GM13976 (cell line): Measurements from ENCODE around the gene ATAD3A.
"Not testable (repeated sequence)": the region's sequence is repeated elsewhere in the genome, so short reads cannot be mapped to it uniquely, and the experiment has no call there.

Experiments used
- DNase-seq: peaks from one replicate; pipeline ENCODE4 v3.0.0; 2012; ENCODE audit warnings: low spot score
- in situ Hi-C: fragments of 300-500 bp; cut with MboI; formaldehyde crosslinking; loops from one replicate; pipeline ENCODE4 v1.12.0; 2022; ENCODE audit warnings: low sequenced_read_pairs, mixed read lengths, inconsistent platforms; ENCODE audit not compliant: unreplicated experiment
- TF ChIP-seq, protein P1 (sequence below): IDR thresholded peaks from 2 replicates; pipeline ENCODE4 v1.5.1; 2012; ENCODE audit warnings: borderline replicate concordance, mild to moderate bottlenecking; ENCODE audit not compliant: insufficient read depth; ENCODE audit errors: extremely low read depth, missing control alignments, control extremely low read depth

ATAD3A gene

DNA sequence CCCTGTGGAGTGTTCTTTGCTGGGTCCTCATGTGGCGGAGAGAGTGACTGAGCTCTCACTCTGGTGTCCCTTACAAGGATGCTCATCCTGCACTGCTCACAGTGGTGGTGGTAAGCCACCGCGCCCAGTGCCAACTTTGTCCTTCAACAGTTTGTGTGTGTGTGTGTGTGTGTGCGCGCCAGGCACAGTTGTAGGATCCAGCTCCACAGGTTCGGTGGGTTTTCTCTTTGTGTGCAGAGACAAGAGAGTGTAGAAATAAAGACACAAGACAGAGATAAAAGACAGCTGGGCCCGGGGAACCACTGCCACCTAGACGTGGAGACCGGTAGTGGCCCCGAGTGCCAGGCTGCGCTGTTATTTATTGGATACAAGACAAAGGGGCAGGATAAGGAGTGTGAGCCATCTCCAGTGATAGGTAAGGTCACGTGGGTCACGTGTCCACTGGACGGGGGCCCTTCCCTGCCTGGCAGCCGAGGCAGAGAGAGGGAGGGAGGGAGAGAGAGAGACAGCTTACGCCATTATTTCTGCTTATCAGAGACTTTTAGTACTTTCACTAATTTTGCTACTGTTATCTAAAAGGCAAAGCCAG, 7.1 kb upstream of the ATAD3A start:
- in situ Hi-C loops, result not testable (repeated sequence)
- TF ChIP-seq, protein P1, sequence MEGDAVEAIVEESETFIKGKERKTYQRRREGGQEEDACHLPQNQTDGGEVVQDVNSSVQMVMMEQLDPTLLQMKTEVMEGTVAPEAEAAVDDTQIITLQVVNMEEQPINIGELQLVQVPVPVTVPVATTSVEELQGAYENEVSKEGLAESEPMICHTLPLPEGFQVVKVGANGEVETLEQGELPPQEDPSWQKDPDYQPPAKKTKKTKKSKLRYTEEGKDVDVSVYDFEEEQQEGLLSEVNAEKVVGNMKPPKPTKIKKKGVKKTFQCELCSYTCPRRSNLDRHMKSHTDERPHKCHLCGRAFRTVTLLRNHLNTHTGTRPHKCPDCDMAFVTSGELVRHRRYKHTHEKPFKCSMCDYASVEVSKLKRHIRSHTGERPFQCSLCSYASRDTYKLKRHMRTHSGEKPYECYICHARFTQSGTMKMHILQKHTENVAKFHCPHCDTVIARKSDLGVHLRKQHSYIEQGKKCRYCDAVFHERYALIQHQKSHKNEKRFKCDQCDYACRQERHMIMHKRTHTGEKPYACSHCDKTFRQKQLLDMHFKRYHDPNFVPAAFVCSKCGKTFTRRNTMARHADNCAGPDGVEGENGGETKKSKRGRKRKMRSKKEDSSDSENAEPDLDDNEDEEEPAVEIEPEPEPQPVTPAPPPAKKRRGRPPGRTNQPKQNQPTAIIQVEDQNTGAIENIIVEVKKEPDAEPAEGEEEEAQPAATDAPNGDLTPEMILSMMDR, result peak; percentile 47
- DNase-seq, result peak; percentile 63

GRCh38 chr1:1505366-1505798, 6.6 kb upstream of the ATAD3A start:
- in situ Hi-C loops, DNase-seq: not testable (repeated sequence)
- TF ChIP-seq, protein P1, result peak; percentile 1

DNA sequence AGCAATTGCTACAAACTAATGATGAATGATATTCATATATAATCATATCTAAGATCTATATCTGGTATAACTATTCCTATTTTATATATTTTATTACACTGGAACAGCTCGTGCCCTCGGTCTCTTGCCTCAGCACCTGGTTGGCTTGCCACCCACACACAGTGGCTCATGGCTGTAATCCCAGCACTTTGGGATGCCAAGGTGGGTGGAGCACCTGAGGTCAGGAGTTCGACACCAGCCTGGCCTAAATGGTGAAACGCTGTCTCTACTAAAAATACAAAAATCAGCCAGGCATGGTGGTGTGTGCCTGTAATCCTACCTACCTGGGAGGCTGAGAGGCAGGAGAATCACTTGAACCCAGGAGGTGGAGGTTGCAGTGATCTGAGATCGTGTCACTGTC, 6.2 kb upstream of the ATAD3A start:
- in situ Hi-C loops, DNase-seq: not testable (repeated sequence)

DNA sequence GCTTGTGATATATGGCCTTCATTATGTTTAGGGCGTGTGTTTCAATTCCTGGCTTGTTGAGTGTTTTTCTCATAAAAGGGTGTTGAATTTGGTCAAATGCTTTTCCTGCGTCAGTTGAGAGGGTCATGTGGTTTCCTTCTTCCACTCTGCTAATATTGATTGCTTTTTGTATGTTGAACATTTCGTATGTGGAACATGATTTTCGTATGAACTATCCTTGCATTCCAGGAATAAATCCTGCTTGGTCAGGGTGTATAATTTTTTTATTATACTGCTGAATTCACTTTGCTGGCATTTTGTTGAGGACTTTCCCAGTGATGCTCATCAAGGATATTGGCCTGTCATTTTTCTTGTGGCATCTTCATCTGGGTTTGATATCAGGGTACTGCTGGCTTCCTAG, 4.7 kb upstream of the ATAD3A start:
- DNase-seq, result no peak
- in situ Hi-C loops, result no loop called here
- TF ChIP-seq, protein P1, result no peak

DNA sequence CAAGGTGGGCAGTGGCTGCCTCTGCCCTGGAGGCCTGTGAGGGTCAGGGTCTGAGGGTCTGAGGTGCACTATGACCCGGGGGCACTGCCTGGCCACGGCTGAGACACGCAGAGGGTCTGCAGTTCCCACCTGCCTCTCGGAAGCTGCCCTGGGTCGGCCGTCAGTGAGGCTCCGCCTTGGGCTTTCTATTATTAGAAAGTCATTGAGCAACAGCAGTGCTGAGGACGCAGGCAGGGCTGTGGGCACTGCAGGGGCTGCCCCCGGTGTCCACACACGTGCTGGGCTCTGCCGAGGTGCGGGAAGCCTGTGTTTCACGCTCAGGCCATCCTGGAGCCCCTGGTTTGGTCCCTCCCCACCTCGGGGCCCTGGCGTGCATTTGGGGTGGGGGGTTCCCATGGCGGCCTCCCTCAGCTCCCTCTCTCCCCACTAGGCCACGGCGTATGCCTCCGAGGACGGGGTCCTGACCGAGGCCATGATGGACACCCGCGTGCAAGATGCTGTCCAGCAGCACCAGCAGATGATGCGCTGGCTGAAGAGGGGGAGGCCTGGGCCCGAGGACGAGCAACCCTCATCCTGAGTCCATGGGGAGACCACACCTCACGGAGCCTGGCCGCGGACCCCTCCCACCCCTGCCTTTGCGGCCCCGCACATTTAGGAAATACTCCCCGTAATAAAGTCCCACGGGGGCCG, 3.0 kb upstream of the ATAD3A start:
- in situ Hi-C loops, DNase-seq: not testable (repeated sequence)

DNA sequence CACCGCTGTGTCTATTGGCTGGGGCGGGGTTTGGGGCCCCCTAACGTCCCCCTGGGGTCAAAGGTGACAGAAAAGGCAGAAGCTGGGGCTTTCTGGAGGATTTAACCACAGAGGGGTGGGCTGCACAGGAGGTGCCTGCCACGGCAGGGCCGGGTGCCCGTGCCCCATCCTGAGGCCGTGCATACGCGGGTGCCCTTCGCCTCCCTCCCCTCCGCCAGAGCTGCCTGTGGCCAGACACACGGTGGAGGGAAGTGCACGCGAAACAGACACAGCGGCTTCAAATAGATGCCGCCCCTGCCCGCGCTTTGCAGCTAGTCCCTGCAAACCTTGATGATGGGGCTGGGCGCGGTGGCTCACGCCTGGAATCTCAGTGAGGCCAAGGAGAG, 2.5 kb upstream of the ATAD3A start:
- DNase-seq, in situ Hi-C loops: not testable (repeated sequence)

DNA sequence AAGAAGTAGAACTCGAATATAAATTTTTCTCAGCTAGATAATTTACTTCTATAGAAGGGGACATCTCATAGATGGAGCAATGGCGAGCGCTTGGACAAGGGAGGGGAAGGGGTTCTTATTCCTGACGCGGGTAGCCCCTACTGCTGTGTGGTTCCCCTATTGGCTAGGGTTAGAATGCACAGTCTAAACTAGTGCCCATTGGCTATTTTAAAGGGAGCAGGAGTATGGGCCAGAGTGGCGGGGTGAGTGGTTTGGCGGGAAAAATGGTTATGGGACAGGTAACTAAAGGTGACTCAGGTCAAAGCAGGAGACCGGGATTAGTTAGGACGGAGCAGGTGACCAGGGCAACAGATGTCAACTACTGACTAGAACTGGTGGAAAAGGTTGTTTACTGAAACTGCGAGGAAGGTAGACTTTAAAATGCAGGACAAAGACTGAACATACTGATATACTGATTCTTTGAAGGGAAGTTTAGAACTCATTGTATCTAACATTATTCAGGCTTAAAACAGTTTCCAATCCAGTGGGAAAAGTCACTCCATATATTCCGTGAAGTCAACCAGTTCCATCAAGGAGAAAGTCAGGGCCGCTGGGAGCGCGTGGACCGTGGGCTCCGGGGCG, 940 bp upstream of the ATAD3A start:
- DNase-seq, result no peak
- TF ChIP-seq, protein P1, result no peak
- in situ Hi-C loops, result no loop called here

GRCh38 chr1:1512425-1512824, 463 bp downstream of the ATAD3A start:
- in situ Hi-C loops, DNase-seq: not testable (repeated sequence)

DNA sequence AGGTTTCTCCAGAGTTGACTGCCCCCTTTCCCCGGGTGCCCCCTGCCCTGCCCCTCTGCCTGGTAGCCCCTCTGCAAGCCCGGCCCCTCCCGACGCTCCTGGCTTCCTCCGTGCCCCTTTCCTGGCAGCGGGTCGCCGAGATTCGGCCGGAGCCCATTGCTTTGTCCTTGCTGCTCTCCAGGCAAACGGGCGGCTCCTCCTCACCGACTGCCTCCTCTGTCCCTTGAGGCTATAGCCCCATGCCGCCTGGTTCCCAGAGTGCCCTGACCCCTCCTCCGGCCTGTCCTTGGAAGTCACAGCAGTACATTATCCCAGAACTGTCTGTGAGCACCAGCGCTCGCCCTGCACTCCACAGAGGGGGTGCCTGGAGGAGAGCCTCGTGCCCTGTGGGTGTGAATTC, 1.7 kb downstream of the ATAD3A start:
- DNase-seq, result not testable (repeated sequence)

DNA sequence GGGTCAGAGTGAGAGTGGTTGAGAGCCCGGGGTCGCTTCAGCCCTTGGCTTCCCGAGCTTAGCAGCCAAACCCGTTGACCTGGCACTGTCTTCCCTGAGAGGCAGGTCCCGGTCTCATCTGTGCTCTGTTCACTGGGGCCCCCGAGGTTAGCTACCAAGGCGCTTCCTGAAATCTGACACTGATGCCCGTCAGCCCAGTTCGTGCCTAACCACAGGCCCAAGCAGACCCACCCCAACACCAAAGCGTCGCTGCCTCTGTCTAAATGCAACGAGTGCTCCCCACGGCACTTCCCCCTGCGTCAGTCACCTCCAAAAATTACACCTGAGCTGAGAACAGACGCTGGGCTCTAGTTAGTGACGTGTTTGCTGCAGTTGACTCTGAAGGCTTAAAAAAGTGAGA, 2.4 kb downstream of the ATAD3A start:
- DNase-seq, in situ Hi-C loops: not testable (repeated sequence)

More for the DNA sequence above, 1.7 kb downstream of the ATAD3A start:
- in situ Hi-C loops, result not testable (repeated sequence)

DNA sequence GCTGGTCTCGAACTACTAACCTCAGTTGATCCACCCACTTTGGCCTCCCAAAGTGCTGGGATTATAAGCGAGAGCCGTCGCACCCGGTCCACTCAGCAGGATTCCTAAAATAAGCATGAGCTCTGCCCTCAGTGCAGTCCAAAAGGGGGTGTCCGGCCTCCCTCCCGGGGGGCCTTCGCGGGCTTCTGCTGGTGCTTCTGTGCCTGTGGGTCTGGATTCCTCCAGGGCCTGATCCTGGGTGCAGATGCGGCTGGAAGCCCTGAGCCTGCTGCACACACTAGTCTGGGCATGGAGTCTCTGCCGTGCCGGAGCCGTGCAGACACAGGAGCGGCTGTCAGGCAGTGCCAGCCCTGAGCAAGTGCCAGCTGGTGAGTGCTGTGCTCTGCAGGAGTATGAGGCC, 5.0 kb downstream of the ATAD3A start:
- DNase-seq, in situ Hi-C loops: not testable (repeated sequence)
